HG03575 (cell line): ENCODE measurements around the gene TBCB.
"Not testable (repeated sequence)": the region's sequence is repeated elsewhere in the genome, so short reads cannot be mapped to it uniquely, and the experiment has no call there.

Source experiments
- ATAC-seq: cut with Tn5 transposase; IDR thresholded peaks from one replicate; pipeline ENCODE4 v1.9.1; 2021; ENCODE audit not compliant: unreplicated experiment, insufficient number of reproducible peaks, low FRiP score; ENCODE audit errors: extremely low read depth

The TBCB gene

DNA sequence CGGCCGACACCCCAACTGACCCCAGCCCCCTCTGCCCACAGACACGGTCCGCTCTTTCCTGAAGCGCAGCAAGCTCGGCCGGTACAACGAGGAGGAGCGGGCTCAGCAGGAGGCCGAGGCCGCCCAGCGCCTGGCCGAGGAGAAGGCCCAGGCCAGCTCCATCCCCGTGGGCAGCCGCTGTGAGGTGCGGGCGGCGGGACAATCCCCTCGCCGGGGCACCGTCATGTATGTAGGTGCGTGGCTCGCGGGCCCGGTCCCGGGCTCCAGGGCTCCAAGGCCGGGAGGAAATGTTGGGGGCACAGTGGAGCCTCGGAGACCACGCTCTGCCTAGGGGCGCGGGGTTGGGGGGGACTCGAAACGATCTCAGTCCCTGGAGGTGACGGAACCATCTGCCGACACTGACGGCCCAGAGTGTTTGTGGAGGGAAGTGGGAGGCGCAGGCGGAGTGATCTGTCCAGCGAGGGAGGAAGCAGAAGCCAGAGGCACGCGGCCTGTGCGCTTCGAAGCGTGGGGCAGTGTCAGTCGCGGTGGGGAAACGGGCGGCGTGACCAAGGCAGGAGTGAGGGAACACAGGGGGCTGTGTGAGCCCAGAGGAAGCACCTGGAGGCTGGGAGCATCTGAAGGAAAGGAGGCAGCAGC, 6.3 kb downstream of the TBCB start:
- ATAC-seq = no peak

- ATAC-seq = no peak
Observed at GRCh38 chr19:36125557-36125956, 10.3 kb downstream of the TBCB start.

DNA sequence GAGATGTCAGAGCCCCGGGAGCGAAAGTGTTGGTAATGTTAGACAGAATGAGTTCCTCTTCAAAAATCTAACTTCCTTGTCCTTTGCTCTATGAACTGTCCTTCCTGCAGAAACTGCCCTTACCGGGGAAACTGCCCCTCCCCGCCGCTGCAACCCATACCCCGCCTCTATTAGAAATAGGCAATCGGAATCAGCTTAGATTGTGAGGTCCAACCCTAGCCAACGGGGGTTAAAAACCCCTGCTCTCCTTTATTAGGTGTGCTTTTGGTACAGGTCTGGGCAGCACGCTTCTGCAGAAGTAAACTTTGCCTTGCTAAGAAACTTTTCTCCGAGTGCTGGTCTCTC, 13.1 kb downstream of the TBCB start:
- ATAC-seq = no peak

- not testable (repeated sequence) for ATAC-seq
Observed at GRCh38 chr19:36131221-36131620, 16.0 kb downstream of the TBCB start.

DNA sequence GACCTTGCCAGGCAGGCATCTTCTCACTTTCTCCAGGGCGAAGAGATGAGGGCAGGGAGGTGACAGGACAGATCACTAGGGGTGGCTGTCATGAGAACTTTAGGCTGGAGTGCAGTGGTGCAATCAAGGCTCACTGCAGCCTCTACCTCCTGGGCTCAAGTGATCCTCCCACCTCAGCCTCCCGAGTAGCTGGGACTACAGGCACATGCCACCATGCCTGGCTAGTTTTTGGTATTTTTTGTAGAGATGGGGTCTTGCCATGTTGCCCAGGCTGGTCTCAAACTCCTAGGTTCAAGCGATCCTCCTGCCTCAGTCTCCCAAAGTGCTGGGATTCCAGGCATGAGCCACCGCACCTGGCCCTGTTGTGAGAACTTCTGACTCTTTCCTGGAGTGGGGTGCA, 19.6 kb downstream of the TBCB start:
- not testable (repeated sequence) for ATAC-seq

GRCh38 chr19:36136964-36137686, 21.9 kb downstream of the TBCB start:
- ATAC-seq = no peak

- ATAC-seq = no peak
Observed at GRCh38 chr19:36139120-36139472, 23.8 kb downstream of the TBCB start.

- peak; percentile 76 for ATAC-seq
Observed at GRCh38 chr19:36139473-36140303, 24.4 kb downstream of the TBCB start, which contains the start of gene CAPNS1. TSS of gene CAPNS1 (plus strand) at chr19:36140066. CDS start at chr19:36141012, 946 bp downstream.

DNA sequence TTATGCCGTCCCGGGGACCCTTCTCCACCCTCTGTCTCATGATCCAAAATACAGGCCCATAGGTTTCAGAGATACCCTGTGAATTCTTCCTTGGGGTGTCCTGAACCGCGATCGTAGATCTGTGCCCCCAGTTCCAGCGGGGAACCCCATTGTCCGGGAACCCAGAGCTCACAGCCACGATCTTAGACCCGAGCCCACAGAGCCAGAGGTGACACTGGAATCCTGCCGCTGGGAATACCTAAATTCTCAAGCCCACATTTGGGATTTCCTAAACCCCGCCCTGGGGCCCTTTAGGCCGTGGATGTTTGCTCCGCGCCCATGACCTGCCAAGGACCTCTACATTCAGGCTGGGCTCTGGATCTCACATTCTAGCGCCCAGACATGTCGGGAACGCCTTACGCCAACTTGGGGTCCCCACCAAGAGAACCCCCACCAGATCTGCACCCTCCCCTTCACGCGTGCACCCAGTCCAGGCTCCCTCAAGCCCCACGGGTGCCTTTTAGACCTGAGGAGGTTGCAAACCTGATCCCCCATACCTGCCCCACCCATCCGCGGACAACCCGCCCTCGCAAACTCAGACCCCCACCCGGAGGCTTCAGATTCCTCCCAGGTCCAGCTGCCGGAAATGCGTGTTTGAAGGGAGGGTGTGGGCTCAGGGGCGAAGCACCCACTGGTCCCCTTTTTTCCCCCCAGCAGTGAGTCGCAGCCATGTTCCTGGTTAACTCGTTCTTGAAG, 25.2 kb downstream of the TBCB start:
- no peak for ATAC-seq

GRCh38 chr19:36141039-36141927, 26.0 kb downstream of the TBCB start:
- no peak for ATAC-seq

DNA sequence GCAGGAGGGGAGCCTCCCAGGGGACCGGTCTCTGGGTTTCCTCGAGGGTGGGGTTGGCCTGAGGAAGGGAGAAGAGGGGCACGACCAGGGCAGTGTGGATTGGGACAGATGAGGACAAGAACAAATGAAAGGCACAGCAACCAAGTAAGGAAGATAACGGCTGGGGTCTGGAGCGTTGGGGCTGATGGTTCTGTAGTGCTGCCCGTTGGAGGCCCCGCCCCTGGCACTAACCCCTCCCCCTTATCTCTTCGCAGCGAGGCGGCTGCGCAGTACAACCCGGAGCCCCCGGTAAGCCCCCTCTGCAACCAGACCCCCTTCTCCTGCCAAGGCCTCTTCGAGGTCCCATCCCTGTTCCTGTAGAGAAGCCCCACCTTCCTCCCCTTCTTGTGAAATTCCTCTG, 26.8 kb downstream of the TBCB start:
- no peak for ATAC-seq

GRCh38 chr19:36142496-36142895, 27.2 kb downstream of the TBCB start:
- ATAC-seq = no peak

DNA sequence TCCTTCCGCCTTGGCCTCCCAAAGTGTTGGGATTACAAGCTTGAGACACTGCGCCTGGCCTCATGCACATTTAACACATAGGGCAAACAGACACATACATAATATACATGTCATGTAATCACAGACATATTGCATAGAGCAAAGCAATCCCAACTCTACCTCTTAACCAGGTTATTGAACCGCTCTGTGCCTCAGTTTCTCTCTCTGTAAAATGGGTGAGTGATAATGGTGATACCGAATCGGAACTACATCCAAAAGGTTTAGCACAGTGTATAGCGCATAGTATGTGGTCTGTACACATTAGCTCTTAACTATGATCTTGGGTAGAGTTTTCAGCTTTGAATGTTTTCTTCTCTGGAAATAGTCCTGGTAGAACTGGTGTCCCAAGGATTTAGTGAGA, 29.4 kb downstream of the TBCB start:
- no peak for ATAC-seq

GRCh38 chr19:36149673-36150406, 34.6 kb downstream of the TBCB start:
- ATAC-seq = no peak

DNA sequence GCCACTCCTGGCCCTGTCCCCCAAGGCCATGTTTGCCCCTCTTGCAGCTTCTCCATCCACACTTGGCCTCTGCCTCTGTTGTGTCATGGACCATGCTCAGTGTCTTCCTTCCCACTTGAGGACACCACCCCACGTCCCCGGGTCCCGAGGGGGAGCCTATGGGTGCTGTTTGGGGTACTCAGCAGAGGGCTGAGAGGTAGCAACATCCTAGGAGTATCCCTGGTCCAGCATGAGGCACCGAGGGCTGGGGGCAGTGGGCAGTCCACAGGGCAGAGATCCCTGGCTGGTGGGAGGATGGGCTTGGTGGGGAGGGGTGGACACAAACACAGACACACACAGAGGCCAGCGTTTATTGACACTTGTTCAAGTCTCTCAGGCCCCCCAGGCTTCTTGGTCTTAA, 35.3 kb downstream of the TBCB start:
- ATAC-seq = no peak

- no peak for ATAC-seq
Observed at GRCh38 chr19:36151144-36152018, 36.1 kb downstream of the TBCB start.

- ATAC-seq = no peak
Observed at GRCh38 chr19:36152019-36152351, 36.7 kb downstream of the TBCB start.
